Neural progenitor cell (in vitro differentiated cells): Measurements from ENCODE around the gene RNH1. TPM values are rescaled to one million over a fixed set of nuclear protein-coding genes. Genes with fewer than 3 reads are reported as not detected.

Source experiments
- DNase-seq: peaks from one replicate; pipeline ENCODE4 v3.0.0-alpha.2; 2016; ENCODE audit warnings: low spot score
- H2AFZ ChIP-seq: fragments of 200-600 bp; sonication (generic); replicated peaks from 2 replicates; pipeline ENCODE4 v1.6.1; 2016; ENCODE audit warnings: antibody characterized with exemption
- H3F3A ChIP-seq: fragments of 200-600 bp; sonication (generic); 2 replicates; pipeline ENCODE4 v1.6.1; 2016; ENCODE audit warnings: antibody characterized with exemption, low read depth
- H3K27ac ChIP-seq: fragments of 200-600 bp; sonication (generic); 2 replicates; pipeline ENCODE4 v1.5.1; 2016; ENCODE audit warnings: mild to moderate bottlenecking
- H3K27me3 ChIP-seq: fragments of 200-600 bp; sonication (generic); 2 replicates; pipeline ENCODE4 v1.6.1; 2016; ENCODE audit warnings: mild to moderate bottlenecking, moderate library complexity
- H3K36me3 ChIP-seq: fragments of 200-600 bp; sonication (generic); 2 replicates; pipeline ENCODE4 v1.5.1; 2016
- H3K4me1 ChIP-seq: fragments of 200-600 bp; sonication (generic); 2 replicates; pipeline ENCODE4 v1.6.1; 2016; ENCODE audit warnings: mixed run types
- H3K4me2 ChIP-seq: fragments of 200-600 bp; sonication (generic); 2 replicates; pipeline ENCODE4 v1.6.1; 2016
- H3K4me3 ChIP-seq: fragments of 200-600 bp; sonication (generic); 2 replicates; pipeline ENCODE4 v1.5.1; 2016
- H3K79me2 ChIP-seq: fragments of 200-600 bp; sonication (generic); 2 replicates; pipeline ENCODE4 v1.6.1; 2016; ENCODE audit warnings: low read depth
- H3K9ac ChIP-seq: fragments of 200-600 bp; sonication (generic); 2 replicates; pipeline ENCODE4 v1.6.1; 2016
- H3K9me3 ChIP-seq: fragments of 200-600 bp; sonication (generic); 2 replicates; pipeline ENCODE4 v1.5.1; 2016; ENCODE audit warnings: low read depth
- H4K20me1 ChIP-seq: fragments of 200-600 bp; sonication (generic); 2 replicates; pipeline ENCODE4 v1.6.1; 2016; ENCODE audit warnings: low read depth
- H3K27ac Mint-ChIP-seq: 3 replicates; pipeline ENCODE4 v1.8.0; 2021; ENCODE audit warnings: mixed read lengths
- H3K27me3 Mint-ChIP-seq: 2 replicates; pipeline ENCODE4 v1.8.0; 2022; ENCODE audit warnings: low read depth, mild to moderate bottlenecking, inconsistent platforms, moderate library complexity, mixed read lengths; ENCODE audit not compliant: insufficient read depth
- H3K36me3 Mint-ChIP-seq: 3 replicates; pipeline ENCODE4 v1.8.0; 2021; ENCODE audit warnings: mixed read lengths
- H3K4me1 Mint-ChIP-seq: 3 replicates; pipeline ENCODE4 v1.8.0; 2021; ENCODE audit warnings: mixed read lengths
- H3K4me3 Mint-ChIP-seq: 3 replicates; pipeline ENCODE4 v1.8.0; 2021; ENCODE audit warnings: mild to moderate bottlenecking, moderate library complexity, mixed read lengths
- H3K9me3 Mint-ChIP-seq: 3 replicates; pipeline ENCODE4 v1.8.0; 2020; ENCODE audit warnings: mixed read lengths
- EZH2 ChIP-seq: fragments of 200-600 bp; sonication (generic); IDR thresholded peaks from 2 replicates; pipeline ENCODE4 v1.6.1; 2017; ENCODE audit warnings: antibody characterized with exemption, mild to moderate bottlenecking, moderate library complexity
- EZH2phosphoT487 ChIP-seq: fragments of 200-600 bp; sonication (generic); IDR thresholded peaks from 2 replicates; pipeline ENCODE4 v1.6.1; 2017; ENCODE audit warnings: antibody characterized with exemption
- total RNA-seq: library from RNA; depleted of rRNA; stranded (reverse); fragments of >200 nt; gene quantifications from 2 replicates; pipeline ENCODE4 v1.2.3, GENCODE V29; 2015; ENCODE audit warnings: low replicate concordance
- TF ChIP-seq, protein P1 (sequence below): fragments of 200-600 bp; sonication (generic); IDR thresholded peaks from 2 replicates; pipeline ENCODE4 v1.5.1; 2017; ENCODE audit warnings: antibody characterized with exemption, mild to moderate bottlenecking

The RNH1 gene
- total RNA-seq, 1 donor from 2014 or later: 10.5 TPM

DNA sequence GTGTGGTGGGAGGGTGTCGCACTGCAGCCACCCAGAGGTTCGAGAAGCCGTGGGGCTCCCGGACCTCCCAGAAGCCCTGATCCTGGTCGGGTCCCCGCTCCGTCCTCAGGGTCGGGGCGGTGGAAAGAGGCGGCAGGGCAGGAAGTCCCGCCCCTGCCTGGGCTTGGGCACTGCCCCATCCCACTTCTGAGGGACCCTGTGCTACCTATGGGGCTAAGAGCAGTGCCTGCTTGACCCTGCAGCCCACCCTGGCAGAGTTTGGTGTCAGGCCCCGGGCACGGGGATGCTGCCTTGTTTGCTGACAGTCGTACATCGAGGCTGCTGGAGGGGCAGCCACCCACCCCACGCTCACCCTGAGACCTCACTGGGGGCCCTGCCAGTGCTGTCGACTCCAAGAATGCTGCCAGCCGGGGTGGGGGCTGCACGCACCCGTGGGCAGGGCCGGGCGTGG, 19.4 kb downstream of the RNH1 start:
- Mint-ChIP-seq H3K4me3 (no peak overlapping the region), H3K9me3 (peaks cover 9% of the 10 kb centered on the region), H3K36me3 (peaks cover 7% of the 10 kb centered on the region), H3K27me3 (no peaks in the 10 kb centered on the region), H3K27ac (no peak overlapping the region), H3K4me1 (no peaks in the 10 kb centered on the region)
- Histone ChIP-seq H3K27ac (no peak overlapping the region), H3K79me2 (no peaks in the 10 kb centered on the region), H3K4me1 (no peaks in the 10 kb centered on the region), H2AFZ (no peak overlapping the region), H3K4me2 (no peak overlapping the region), H3K9ac (no peak overlapping the region), H3K4me3 (no peak overlapping the region), H3K27me3 (no peaks in the 10 kb centered on the region), H3F3A (peaks cover 3% of the 10 kb centered on the region), H4K20me1 (no peaks in the 10 kb centered on the region), H3K36me3 (no peaks in the 10 kb centered on the region), H3K9me3 (no peaks in the 10 kb centered on the region)
- no peak for DNase-seq
- TF ChIP-seq, protein P1, sequence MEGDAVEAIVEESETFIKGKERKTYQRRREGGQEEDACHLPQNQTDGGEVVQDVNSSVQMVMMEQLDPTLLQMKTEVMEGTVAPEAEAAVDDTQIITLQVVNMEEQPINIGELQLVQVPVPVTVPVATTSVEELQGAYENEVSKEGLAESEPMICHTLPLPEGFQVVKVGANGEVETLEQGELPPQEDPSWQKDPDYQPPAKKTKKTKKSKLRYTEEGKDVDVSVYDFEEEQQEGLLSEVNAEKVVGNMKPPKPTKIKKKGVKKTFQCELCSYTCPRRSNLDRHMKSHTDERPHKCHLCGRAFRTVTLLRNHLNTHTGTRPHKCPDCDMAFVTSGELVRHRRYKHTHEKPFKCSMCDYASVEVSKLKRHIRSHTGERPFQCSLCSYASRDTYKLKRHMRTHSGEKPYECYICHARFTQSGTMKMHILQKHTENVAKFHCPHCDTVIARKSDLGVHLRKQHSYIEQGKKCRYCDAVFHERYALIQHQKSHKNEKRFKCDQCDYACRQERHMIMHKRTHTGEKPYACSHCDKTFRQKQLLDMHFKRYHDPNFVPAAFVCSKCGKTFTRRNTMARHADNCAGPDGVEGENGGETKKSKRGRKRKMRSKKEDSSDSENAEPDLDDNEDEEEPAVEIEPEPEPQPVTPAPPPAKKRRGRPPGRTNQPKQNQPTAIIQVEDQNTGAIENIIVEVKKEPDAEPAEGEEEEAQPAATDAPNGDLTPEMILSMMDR: no peak
- TF ChIP-seq EZH2phosphoT487 (no peak), EZH2 (no peak)

DNA sequence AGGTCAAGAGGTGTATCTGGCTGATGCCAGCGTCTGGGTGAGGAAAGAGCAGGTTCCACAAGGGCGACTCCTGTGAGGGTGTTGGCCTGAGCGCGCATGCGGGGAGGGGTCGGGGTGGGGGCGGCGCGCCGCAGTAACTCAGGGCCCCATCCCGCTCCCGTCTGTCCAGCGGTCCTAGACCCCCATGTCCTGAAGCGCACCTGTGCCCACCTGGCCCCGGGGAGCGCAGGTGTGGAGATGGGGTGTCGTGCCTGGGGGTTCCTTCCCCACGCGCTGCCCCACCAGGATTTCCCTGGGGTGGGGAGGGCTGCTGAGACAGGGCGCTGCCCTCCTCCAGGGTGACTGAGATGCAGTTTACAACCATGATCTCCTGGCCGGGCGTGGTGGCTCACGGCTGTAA, 20.9 kb downstream of the RNH1 start:
- Histone ChIP-seq H3K79me2 (no peaks in the 10 kb centered on the region), H3K9ac (no peak overlapping the region), H3K4me2 (no peak overlapping the region), H3K4me3 (no peak overlapping the region), H2AFZ (no peak overlapping the region), H3K27ac (no peak overlapping the region), H3K9me3 (no peaks in the 10 kb centered on the region), H3F3A (peaks cover 3% of the 10 kb centered on the region), H3K27me3 (no peaks in the 10 kb centered on the region), H3K4me1 (no peaks in the 10 kb centered on the region), H3K36me3 (no peaks in the 10 kb centered on the region), H4K20me1 (no peaks in the 10 kb centered on the region)
- H3K36me3 Mint-ChIP-seq: peaks cover 11% of the 10 kb centered on the region
- no peak overlapping the region for H3K27ac Mint-ChIP-seq
- H3K4me1 Mint-ChIP-seq: no peaks in the 10 kb centered on the region
- no peak overlapping the region for H3K4me3 Mint-ChIP-seq
- H3K9me3 Mint-ChIP-seq: peaks cover 14% of the 10 kb centered on the region
- TF ChIP-seq EZH2: no peak
- TF ChIP-seq, protein P1: no peak
- TF ChIP-seq EZH2phosphoT487: no peak
- H3K27me3 Mint-ChIP-seq: no peaks in the 10 kb centered on the region
- no peak for DNase-seq

DNA sequence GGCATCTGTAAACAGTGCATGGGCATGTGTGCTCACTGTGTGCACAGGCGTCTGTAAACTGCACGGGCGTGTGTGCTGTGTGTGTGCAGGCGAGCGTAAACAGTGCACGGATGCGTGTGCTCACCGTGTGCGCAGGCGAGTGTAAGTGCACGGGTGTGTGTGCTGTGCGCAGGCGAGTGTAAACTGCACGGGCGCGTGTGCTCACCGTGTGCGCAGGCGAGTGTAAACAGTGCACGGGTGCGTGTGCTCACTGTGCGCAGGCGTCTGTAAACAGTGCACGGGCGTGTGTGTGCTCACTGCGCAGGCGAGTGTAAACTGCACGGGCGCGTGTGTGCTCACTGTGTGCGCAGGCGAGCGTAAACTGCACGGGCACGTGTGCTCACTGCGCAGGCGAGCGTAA, 22.4 kb downstream of the RNH1 start:
- H3K4me3 ChIP-seq: no peak overlapping the region
- no peaks in the 10 kb centered on the region for H3K36me3 ChIP-seq
- H3K4me1 ChIP-seq: no peaks in the 10 kb centered on the region
- H3K9me3 ChIP-seq: no peaks in the 10 kb centered on the region
- Mint-ChIP-seq H3K9me3 (peaks cover 14% of the 10 kb centered on the region), H3K4me1 (no peaks in the 10 kb centered on the region), H3K4me3 (no peak overlapping the region), H3K27ac (no peak overlapping the region), H3K36me3 (peaks cover 14% of the 10 kb centered on the region), H3K27me3 (no peaks in the 10 kb centered on the region)
- H4K20me1 ChIP-seq: no peaks in the 10 kb centered on the region
- no peaks in the 10 kb centered on the region for H3K27me3 ChIP-seq
- H3K79me2 ChIP-seq: no peaks in the 10 kb centered on the region
- TF ChIP-seq, protein P1: no peak
- TF ChIP-seq EZH2phosphoT487: no peak
- TF ChIP-seq EZH2: no peak
- no peak overlapping the region for H2AFZ ChIP-seq
- no peak overlapping the region for H3K9ac ChIP-seq
- H3K27ac ChIP-seq: no peak overlapping the region
- DNase-seq: no peak
- no peak overlapping the region for H3K4me2 ChIP-seq
- H3F3A ChIP-seq: peaks cover 3% of the 10 kb centered on the region

DNA sequence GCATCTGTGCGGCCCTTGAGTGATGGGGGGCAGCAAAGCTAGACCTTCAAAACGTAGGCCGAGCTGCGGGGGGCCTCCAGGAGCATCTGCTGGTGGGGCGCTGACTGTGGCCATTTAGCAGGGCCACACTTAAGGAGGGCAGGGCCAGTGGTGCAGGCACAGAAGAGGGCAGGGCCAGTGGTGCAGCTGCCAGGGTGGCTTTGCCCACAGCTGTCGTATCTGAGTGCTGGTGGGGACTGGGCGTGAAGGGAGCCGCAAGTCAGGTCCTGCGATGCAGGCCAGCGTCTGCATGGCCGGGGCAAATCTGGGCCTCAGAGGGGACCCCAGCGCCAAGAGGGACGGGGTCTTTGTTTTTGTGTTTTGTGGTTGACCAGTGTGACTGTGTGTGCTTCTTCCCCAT, 27.7 kb downstream of the RNH1 start:
- Histone ChIP-seq H3K27me3 (no peaks in the 10 kb centered on the region), H3F3A (peaks cover 3% of the 10 kb centered on the region), H3K27ac (no peak overlapping the region), H3K9ac (no peak overlapping the region), H3K36me3 (no peaks in the 10 kb centered on the region), H3K4me1 (no peaks in the 10 kb centered on the region), H2AFZ (no peak overlapping the region), H3K4me3 (no peak overlapping the region), H4K20me1 (no peaks in the 10 kb centered on the region), H3K9me3 (no peaks in the 10 kb centered on the region), H3K4me2 (no peak overlapping the region), H3K79me2 (peaks cover 13% of the 10 kb centered on the region)
- H3K4me3 Mint-ChIP-seq: no peak overlapping the region
- H3K27ac Mint-ChIP-seq: no peak overlapping the region
- peaks cover 14% of the 10 kb centered on the region for H3K36me3 Mint-ChIP-seq
- H3K9me3 Mint-ChIP-seq: peaks cover 14% of the 10 kb centered on the region
- no peak for DNase-seq
- TF ChIP-seq EZH2 (no peak), EZH2phosphoT487 (no peak)
- H3K27me3 Mint-ChIP-seq: no peaks in the 10 kb centered on the region
- H3K4me1 Mint-ChIP-seq: peaks cover 13% of the 10 kb centered on the region
